ENCODE data around the gene TUFT1. TPM values are rescaled to one million over a fixed set of nuclear protein-coding genes. Genes with fewer than 3 reads are reported as not detected.

Gene TUFT1
- total RNA-seq, 2 donors from 2014 or later: 4.9 to 10.7 TPM

- Histone ChIP-seq H3K27me3 (replicated peaks; ENCODE audit: insufficient read depth) (no peaks in the 10 kb centered on the region), H3K4me3 (no peak overlapping the region), H3K36me3 (no peaks in the 10 kb centered on the region), H3K27ac (no peak overlapping the region), H3K4me1 (ENCODE audit: control insufficient read depth in 1 of 2, low read depth in 2 of 2) (peaks cover 16 to 38% of the 10 kb centered on the region in 2 donors), H3K9me3 (no peaks in the 10 kb centered on the region)
- no peak for DNase-seq (ENCODE audit: low spot score)
- TF ChIP-seq CTCF (IDR thresholded peaks at IDR 0.05): no peak
- ATAC-seq (ENCODE audit: insufficient number of reproducible peaks, low FRiP score, low read depth): no peak
Observed at GRCh38 chr1:151545542-151545941, 5.4 kb downstream of the TUFT1 start.

GRCh38 chr1:151546011-151546925, 6.2 kb downstream of the TUFT1 start:
- ATAC-seq (ENCODE audit: insufficient number of reproducible peaks, low FRiP score, low read depth) (no peak), DNase-seq (ENCODE audit: low spot score) (no peak)
- Histone ChIP-seq H3K4me1 (ENCODE audit: control insufficient read depth in 1 of 2, low read depth in 2 of 2) (peaks cover 12 to 35% of the 10 kb centered on the region in 2 donors), H3K27me3 (replicated peaks; ENCODE audit: insufficient read depth) (no peaks in the 10 kb centered on the region), H3K9me3 (no peaks in the 10 kb centered on the region), H3K4me3 (no peak overlapping the region), H3K36me3 (no peaks in the 10 kb centered on the region), H3K27ac (peak overlapping the region in 1 of 2 donors; percentile 34)
- TF ChIP-seq CTCF (IDR thresholded peaks at IDR 0.05): no peak

- no peak for DNase-seq (ENCODE audit: low spot score)
- no peak for TF ChIP-seq CTCF (IDR thresholded peaks at IDR 0.05)
Observed at GRCh38 chr1:151547119-151547899, 7.2 kb downstream of the TUFT1 start.

GRCh38 chr1:151547900-151548230, 7.8 kb downstream of the TUFT1 start:
- H3K4me3 ChIP-seq: no peak overlapping the region
- no peak for TF ChIP-seq CTCF (IDR thresholded peaks at IDR 0.05)
- no peaks in the 10 kb centered on the region for H3K9me3 ChIP-seq
- no peak for DNase-seq (ENCODE audit: low spot score)
- no peaks in the 10 kb centered on the region for H3K36me3 ChIP-seq
- peaks cover 0 to 19% of the 10 kb centered on the region in 2 donors for H3K4me1 ChIP-seq (ENCODE audit: control insufficient read depth in 1 of 2, low read depth in 2 of 2)
- no peaks in the 10 kb centered on the region for H3K27me3 ChIP-seq (replicated peaks; ENCODE audit: insufficient read depth)
- ATAC-seq (ENCODE audit: insufficient number of reproducible peaks, low FRiP score, low read depth): no peak
- H3K27ac ChIP-seq: peak overlapping the region in 1 of 2 donors; percentile 41

More at GRCh38 chr1:151547119-151547899, 7.2 kb downstream of the TUFT1 start:
- Histone ChIP-seq H3K27ac (peak overlapping the region; percentile 34 to 41), H3K4me1 (ENCODE audit: control insufficient read depth in 1 of 2, low read depth in 2 of 2) (peaks cover 2 to 25% of the 10 kb centered on the region in 2 donors), H3K27me3 (replicated peaks; ENCODE audit: insufficient read depth) (no peaks in the 10 kb centered on the region), H3K36me3 (no peaks in the 10 kb centered on the region), H3K9me3 (no peaks in the 10 kb centered on the region), H3K4me3 (peak overlapping the region; percentile 55)
- ATAC-seq (ENCODE audit: insufficient number of reproducible peaks, low FRiP score, low read depth): peak; percentile 93

- no peak for TF ChIP-seq CTCF (IDR thresholded peaks at IDR 0.05)
- Histone ChIP-seq H3K36me3 (no peaks in the 10 kb centered on the region), H3K4me1 (ENCODE audit: control insufficient read depth in 1 of 2, low read depth in 2 of 2) (peaks cover 0 to 15% of the 10 kb centered on the region in 2 donors), H3K27ac (no peak overlapping the region), H3K9me3 (no peaks in the 10 kb centered on the region), H3K27me3 (replicated peaks; ENCODE audit: insufficient read depth) (no peaks in the 10 kb centered on the region), H3K4me3 (no peak overlapping the region)
- DNase-seq (ENCODE audit: low spot score) (no peak), ATAC-seq (ENCODE audit: insufficient number of reproducible peaks, low FRiP score, low read depth) (no peak)
Observed at GRCh38 chr1:151549199-151549598, 9.1 kb downstream of the TUFT1 start.

Measured in thoracic aorta (tissue), 2 donors.